Endodermal cell (in vitro differentiated cells): ENCODE data around the gene ZNF599. TPM values are rescaled to one million over a fixed set of nuclear protein-coding genes. Genes with fewer than 3 reads are reported as not detected.

Experiments used
- DNase-seq: peaks from one replicate; pipeline ENCODE4 v3.0.0-alpha.2; 2017
- H3K27ac ChIP-seq: 2 replicates; pipeline ENCODE4 v1.5.1; 2013; ENCODE audit warnings: mild to moderate bottlenecking, low read depth, low read length, moderate library complexity
- H3K27me3 ChIP-seq: 2 replicates; pipeline ENCODE4 v1.6.1; 2013; ENCODE audit warnings: mild to moderate bottlenecking, low read length, moderate library complexity; ENCODE audit not compliant: insufficient read depth, control insufficient read depth, poor library complexity, severe bottlenecking
- H3K36me3 ChIP-seq: 2 replicates; pipeline ENCODE4 v1.7.0; 2013; ENCODE audit warnings: mild to moderate bottlenecking, low read length, moderate library complexity; ENCODE audit not compliant: control insufficient read depth, insufficient read depth
- H3K4me1 ChIP-seq: one replicate; pipeline ENCODE4 v1.7.0; 2013; ENCODE audit warnings: low read length; ENCODE audit not compliant: control insufficient read depth, insufficient read depth
- H3K4me3 ChIP-seq: 2 replicates; pipeline ENCODE4 v1.5.1; 2013; ENCODE audit warnings: mild to moderate bottlenecking, low read length, moderate library complexity
- H3K9ac ChIP-seq: 2 replicates; pipeline ENCODE4 v1.6.1; 2013; ENCODE audit warnings: mild to moderate bottlenecking, low read length, moderate library complexity; ENCODE audit not compliant: poor library complexity, severe bottlenecking; ENCODE audit errors: extremely low read depth
- H3K9me3 ChIP-seq: 2 replicates; pipeline ENCODE4 v1.6.1; 2013; ENCODE audit warnings: mild to moderate bottlenecking, low read length, moderate library complexity; ENCODE audit not compliant: control insufficient read depth
- H3K27ac Mint-ChIP-seq: 2 replicates; pipeline ENCODE4 v1.8.0; 2020; ENCODE audit warnings: mixed read lengths
- H3K27me3 Mint-ChIP-seq: 2 replicates; pipeline ENCODE4 v1.8.0; 2021; ENCODE audit warnings: mild to moderate bottlenecking, mixed read lengths; ENCODE audit not compliant: insufficient read depth
- H3K36me3 Mint-ChIP-seq: 2 replicates; pipeline ENCODE4 v1.8.0; 2020; ENCODE audit warnings: low read depth, mixed read lengths
- H3K4me1 Mint-ChIP-seq: 2 replicates; pipeline ENCODE4 v1.8.0; 2020; ENCODE audit warnings: mixed read lengths
- H3K4me3 Mint-ChIP-seq: 2 replicates; pipeline ENCODE4 v1.8.0; 2020; ENCODE audit warnings: mild to moderate bottlenecking, moderate library complexity, mixed read lengths
- H3K9me3 Mint-ChIP-seq: 2 replicates; pipeline ENCODE4 v1.8.0; 2020; ENCODE audit warnings: mild to moderate bottlenecking, mixed read lengths
- CTCF ChIP-seq: fragments of 200-600 bp; sonication (generic); conservative IDR thresholded peaks from 2 replicates; pipeline ENCODE4 v1.5.0; 2021; ENCODE audit warnings: antibody characterized with exemption, mild to moderate bottlenecking
- WGBS, 2 experiments: methylation state at CpG; one replicate each; pipeline versions ENCODE4 v1.1.5 to v1.1.7; 2013; ENCODE audit warnings: missing lambda C conversion rate in 2 of 2, mixed read lengths in 1 of 2; ENCODE audit not compliant: insufficient coverage in 1 of 2, insufficient read length in 1 of 2; 5-methylcytosine and 5-hydroxymethylcytosine counted together
- total RNA-seq, 2 donors: library from RNA; stranded (reverse); fragmentation: NEBNext Ultra II Directional in 1 of 2; extraction: Animal tissue kit (Norgen Biotek cat#: 25700) in 1 of 2; gene quantifications; 2 replicates in 1 of 2; 3 replicates in 1 of 2; pipeline ENCODE4 v1.2.1, GENCODE V29; 2021

The ZNF599 gene
- total RNA-seq, 2 donors from 2014 or later = 5.7 to 5.8 TPM

GRCh38 chr19:34757441-34757840 is 15.6 kb downstream of the ZNF599 start:
- TF ChIP-seq CTCF = no peak
- Mint-ChIP-seq H3K36me3 (peaks cover 47% of the 10 kb centered on the region), H3K9me3 (peaks cover 91% of the 10 kb centered on the region), H3K27me3 (peaks cover 2% of the 10 kb centered on the region), H3K4me3 (no peak overlapping the region), H3K4me1 (no peaks in the 10 kb centered on the region), H3K27ac (no peak overlapping the region)
- Histone ChIP-seq H3K9ac (no peak overlapping the region), H3K9me3 (peaks cover 96% of the 10 kb centered on the region), H3K27me3 (no peaks in the 10 kb centered on the region), H3K27ac (no peak overlapping the region), H3K36me3 (peaks cover 6% of the 10 kb centered on the region), H3K4me1 (no peaks in the 10 kb centered on the region), H3K4me3 (no peak overlapping the region)
- WGBS, 2 experiments = 93 to 100% methylated on average over 3 to 4 of the region's 4 CpGs
- no peak for DNase-seq

- Mint-ChIP-seq H3K27ac (no peak overlapping the region), H3K4me1 (no peaks in the 10 kb centered on the region), H3K4me3 (no peak overlapping the region), H3K27me3 (no peaks in the 10 kb centered on the region), H3K9me3 (peaks cover 28% of the 10 kb centered on the region), H3K36me3 (peaks cover 20% of the 10 kb centered on the region)
- Histone ChIP-seq H3K9ac (no peak overlapping the region), H3K27me3 (no peaks in the 10 kb centered on the region), H3K9me3 (peaks cover 34% of the 10 kb centered on the region), H3K36me3 (peaks cover 19% of the 10 kb centered on the region), H3K4me3 (no peak overlapping the region), H3K27ac (no peak overlapping the region), H3K4me1 (no peaks in the 10 kb centered on the region)
- 61 to 83% methylated on average over 2 to 3 of the region's 3 CpGs for WGBS, 2 experiments
- TF ChIP-seq CTCF = no peak
- DNase-seq = no peak
Measured at GRCh38 chr19:34744896-34745690, 27.9 kb downstream of the ZNF599 start.

GRCh38 chr19:34734537-34735103 is 38.4 kb downstream of the ZNF599 start:
- Histone ChIP-seq H3K36me3 (peaks cover 34% of the 10 kb centered on the region), H3K9me3 (peaks cover 41% of the 10 kb centered on the region), H3K27me3 (no peaks in the 10 kb centered on the region), H3K9ac (peak overlapping the region; percentile 82), H3K27ac (peak overlapping the region; percentile 88), H3K4me3 (peak overlapping the region; percentile 100), H3K4me1 (no peaks in the 10 kb centered on the region)
- Mint-ChIP-seq H3K4me3 (peak overlapping the region; percentile 81), H3K9me3 (no peaks in the 10 kb centered on the region), H3K27ac (peak overlapping the region; percentile 99), H3K4me1 (peaks cover 10% of the 10 kb centered on the region), H3K27me3 (no peaks in the 10 kb centered on the region), H3K36me3 (peaks cover 22% of the 10 kb centered on the region)
- no peak for TF ChIP-seq CTCF
- peak; percentile 48 for DNase-seq
- 24 to 42% methylated on average over 14 to 16 of the region's 16 CpGs for WGBS, 2 experiments
